ENCODE measurements around the gene EMID1.

The EMID1 gene

GRCh38 chr22:29195118-29195963, 10.4 kb upstream of the EMID1 start:
- DNase-seq (ENCODE audit: low read depth): peak; percentile 94

DNA sequence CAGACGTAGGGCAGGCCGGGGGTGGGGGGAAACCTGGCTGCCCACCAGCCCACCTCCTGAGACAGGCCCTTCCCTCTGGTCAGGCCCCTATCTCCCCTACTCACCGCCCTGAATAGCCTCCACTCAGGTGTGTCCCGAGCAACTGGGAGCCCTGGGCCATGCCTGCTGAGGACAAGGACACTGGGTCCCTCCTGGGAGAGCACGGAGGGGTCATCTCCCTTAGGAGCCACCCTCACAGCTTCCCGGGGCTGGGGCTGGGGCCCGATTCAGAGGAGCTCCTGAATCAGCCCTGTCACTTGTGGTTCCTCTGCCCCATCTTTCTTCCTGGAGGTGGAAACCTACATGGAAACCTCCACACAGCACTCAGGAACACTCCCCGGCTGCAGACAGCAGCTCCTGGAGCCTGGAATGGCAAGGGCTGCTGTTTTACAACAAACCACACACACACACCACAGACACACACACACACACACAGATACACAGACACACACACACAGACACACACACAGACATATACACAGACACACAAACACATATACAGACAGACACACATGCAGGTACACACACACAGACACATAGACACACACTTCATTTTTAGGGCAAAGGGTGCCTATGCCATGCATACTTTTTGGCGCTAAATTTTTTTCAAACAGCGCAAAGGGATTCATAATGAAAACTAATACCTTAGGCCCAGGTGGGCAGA, 9.6 kb upstream of the EMID1 start:
- DNase-seq (ENCODE audit: low read depth): no peak

DNA sequence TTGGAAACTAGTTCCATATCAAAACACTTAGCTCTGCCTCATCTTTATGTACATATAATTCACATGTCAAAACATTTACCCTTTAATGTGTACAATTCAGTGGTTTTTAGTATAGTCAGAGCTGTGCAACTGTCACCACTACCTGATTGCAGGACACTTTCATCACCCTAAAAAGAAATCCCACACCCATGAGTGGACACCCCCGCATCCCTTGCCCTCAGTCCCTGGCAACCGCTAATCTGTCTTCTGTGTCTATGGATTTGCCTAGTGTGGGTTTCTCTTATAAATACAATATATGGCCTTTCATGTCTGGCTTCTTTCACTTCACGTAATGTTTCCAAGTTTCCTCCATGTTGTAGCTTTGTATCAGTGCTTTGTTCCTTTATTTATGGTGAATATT, 8.6 kb upstream of the EMID1 start:
- no peak for DNase-seq (ENCODE audit: low read depth)

DNA sequence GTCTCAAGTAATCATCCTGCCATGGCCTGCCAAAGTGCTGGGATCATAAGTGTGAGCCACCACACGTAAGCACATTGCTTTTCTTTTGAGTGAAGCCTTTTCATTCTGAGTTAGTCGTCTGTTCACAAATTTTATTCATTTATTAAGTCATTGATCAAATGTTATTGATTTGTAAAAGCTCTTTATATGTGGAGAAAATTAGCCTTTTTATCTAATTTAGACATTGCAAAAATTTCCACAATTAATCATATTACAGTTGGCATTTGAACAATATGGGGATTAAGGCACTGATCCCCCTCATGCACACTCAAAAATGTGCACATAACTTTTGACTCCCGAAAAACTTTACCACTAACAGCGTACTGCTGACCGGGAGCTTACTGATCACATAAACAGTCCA, 7.5 kb upstream of the EMID1 start:
- DNase-seq (ENCODE audit: low read depth): no peak

DNA sequence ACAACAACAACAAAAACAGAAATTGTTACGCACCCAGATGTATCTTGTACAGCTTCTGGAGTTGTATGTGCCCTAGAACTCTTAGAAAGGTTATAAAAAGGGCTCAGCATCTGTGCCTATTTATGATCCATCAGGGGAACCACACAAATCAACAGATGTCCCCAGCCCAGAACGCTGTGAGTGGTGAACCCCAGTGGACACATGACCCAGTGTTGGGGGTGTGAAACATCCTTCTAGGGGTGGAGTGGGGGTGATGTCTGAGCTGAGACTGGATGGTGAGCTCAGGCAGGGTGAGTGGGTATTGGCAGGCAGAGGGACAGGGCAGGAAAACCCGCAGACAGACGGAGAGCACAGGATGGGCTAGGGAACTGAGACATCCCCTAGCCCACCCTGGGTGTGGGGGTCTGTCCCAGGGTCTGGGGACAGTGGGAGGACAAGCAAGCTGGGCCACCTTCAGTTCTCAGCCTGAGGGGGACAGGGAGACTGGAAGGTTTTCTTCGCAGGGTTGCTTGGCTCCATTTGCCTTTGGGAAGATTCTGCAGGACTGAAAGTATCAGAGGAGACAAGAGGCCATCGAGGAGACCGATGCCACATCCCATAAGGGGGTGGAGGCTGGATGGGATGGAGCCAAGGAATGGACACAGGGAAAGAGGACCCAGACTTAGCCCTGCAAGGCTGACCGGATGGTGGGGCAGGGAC, 5.8 kb upstream of the EMID1 start:
- DNase-seq (ENCODE audit: low read depth): no peak

GRCh38 chr22:29200901-29201300, 4.8 kb upstream of the EMID1 start:
- DNase-seq (ENCODE audit: low read depth): no peak

GRCh38 chr22:29201782-29202181, 3.9 kb upstream of the EMID1 start:
- no peak for DNase-seq (ENCODE audit: low read depth)

- peak; percentile 82 for DNase-seq (ENCODE audit: low read depth)
Measured at GRCh38 chr22:29202212-29203192, 3.2 kb upstream of the EMID1 start.

- no peak for DNase-seq (ENCODE audit: low read depth)
Measured at GRCh38 chr22:29203488-29204454, 1.9 kb upstream of the EMID1 start.

GRCh38 chr22:29204455-29205183, 1.1 kb upstream of the EMID1 start:
- no peak for DNase-seq (ENCODE audit: low read depth)

GRCh38 chr22:29205252-29205593, 473 bp upstream of the EMID1 start:
- DNase-seq (ENCODE audit: low read depth): no peak

DNA sequence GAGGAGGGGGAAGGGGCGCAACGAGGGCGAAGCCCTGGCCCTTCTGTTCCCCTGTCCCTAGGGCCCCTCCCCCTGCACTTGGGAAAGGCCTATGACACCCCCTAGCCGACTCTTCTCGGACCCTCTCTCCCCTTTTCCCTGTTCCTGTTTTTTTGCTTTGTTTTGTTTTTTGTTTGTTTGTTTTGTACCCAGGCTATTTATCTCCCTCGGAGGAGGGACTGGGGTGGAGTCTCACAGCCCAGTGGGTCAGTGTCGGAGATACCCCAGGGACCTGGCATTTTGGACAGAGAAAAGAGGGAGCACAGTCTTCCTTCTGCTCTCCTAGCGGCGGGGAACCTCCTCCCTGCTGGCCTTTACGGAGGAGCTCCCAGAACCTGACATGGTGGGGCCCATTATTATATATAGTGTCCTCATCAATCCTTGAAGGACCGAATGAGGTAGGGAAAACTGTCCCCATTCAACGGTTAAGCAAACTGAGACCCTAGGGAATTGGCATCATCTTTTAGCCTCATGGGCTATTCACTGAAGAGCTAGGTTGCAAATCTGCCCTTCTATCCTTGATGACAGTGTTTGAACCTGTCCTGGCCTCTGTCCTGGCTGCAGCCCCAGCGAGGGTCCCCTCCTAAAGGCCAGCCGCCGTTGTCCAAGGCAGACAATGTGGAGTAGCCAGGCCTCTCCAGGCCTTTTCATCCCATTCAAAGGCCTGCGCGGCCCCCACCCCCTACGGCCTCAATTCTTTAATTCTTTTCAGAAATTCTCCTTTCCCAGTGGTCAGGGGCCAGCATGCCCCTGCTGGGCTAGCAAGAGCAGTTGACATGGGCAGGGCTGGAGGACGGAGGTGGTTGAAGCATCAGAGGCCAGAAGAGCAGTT, 911 bp downstream of the EMID1 start:
- no peak for DNase-seq (ENCODE audit: low read depth)

- no peak for DNase-seq (ENCODE audit: low read depth)
Measured at GRCh38 chr22:29207243-29207550, 1.5 kb downstream of the EMID1 start.

- no peak for DNase-seq (ENCODE audit: low read depth)
Measured at GRCh38 chr22:29207562-29208501, 2.1 kb downstream of the EMID1 start.

DNA sequence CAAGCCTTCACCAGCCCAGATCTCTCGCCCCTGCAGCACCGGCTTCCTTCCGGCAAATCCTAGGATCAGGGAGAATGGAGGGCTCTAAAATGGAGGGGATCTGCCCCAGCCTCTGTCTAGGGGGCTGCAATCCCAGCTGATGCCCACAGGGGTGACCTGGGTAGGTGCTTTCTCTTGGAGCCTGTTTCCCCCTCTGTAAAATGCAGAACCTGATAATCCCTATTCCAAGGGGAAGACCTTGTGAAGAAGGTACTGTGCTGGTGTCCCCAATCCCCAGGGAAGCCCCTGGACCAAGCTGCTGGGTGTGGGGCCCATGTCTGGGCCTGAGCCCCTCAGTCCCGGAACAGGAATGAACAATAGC, 2.8 kb downstream of the EMID1 start:
- DNase-seq (ENCODE audit: low read depth): no peak

- peak; percentile 81 for DNase-seq (ENCODE audit: low read depth)
Measured at GRCh38 chr22:29208879-29209623, 3.4 kb downstream of the EMID1 start.

GRCh38 chr22:29209624-29209929, 3.9 kb downstream of the EMID1 start:
- DNase-seq (ENCODE audit: low read depth): no peak

DNA sequence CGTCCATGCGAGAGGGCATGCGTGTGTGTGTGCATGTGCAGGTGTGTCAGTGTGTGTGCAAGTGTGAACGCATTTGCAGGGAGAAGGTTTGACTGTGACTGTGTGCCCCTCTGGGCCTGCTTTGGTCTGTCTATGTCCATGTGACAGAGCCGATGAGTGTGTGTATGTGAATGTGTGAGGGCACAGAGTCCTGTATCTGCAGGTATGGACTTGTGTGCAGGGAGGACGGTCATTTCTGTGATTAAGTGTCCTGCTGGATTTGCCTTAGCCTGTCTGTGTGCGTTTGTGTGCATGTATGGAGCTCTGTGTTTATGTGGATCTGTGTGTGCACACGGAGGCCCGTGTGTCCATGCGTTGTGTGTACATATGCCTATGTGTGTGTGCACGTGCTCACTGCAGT, 5.4 kb downstream of the EMID1 start:
- DNase-seq (ENCODE audit: low read depth): no peak
